MM.1S (cell line): Measurements from ENCODE around the gene GALM.

Experiments
- DNase-seq: peaks from one replicate; pipeline ENCODE4 v3.0.0-alpha.2; 2015
- H2AFZ ChIP-seq: fragments of 300-600 bp; sonication (generic); 2 replicates; pipeline ENCODE4 v1.6.0; 2016; ENCODE audit warnings: antibody characterized with exemption, low read length
- H3F3A ChIP-seq: fragments of 300-600 bp; sonication (generic); 2 replicates; pipeline ENCODE4 v1.6.1; 2016; ENCODE audit warnings: mild to moderate bottlenecking, antibody characterized with exemption, low read length, moderate library complexity, mixed read lengths; ENCODE audit not compliant: insufficient read depth
- H3K27ac ChIP-seq: fragments of 300-600 bp; sonication (generic); 2 replicates; pipeline ENCODE4 v1.5.1; 2016; ENCODE audit warnings: mild to moderate bottlenecking, low read length
- H3K27me3 ChIP-seq: fragments of 300-600 bp; sonication (generic); replicated peaks from 2 replicates; pipeline ENCODE4 v1.6.0; 2016; ENCODE audit warnings: low read length; ENCODE audit not compliant: insufficient read depth
- H3K36me3 ChIP-seq: fragments of 300-600 bp; sonication (generic); replicated peaks from 2 replicates; pipeline ENCODE4 v1.6.1; 2016; ENCODE audit warnings: mild to moderate bottlenecking, low read length, mixed read lengths; ENCODE audit not compliant: insufficient read depth
- H3K4me1 ChIP-seq: fragments of 300-600 bp; sonication (generic); 2 replicates; pipeline ENCODE4 v1.6.1; 2016; ENCODE audit warnings: low read length, mixed read lengths
- H3K4me2 ChIP-seq: fragments of 300-600 bp; sonication (generic); 2 replicates; pipeline ENCODE4 v1.6.0; 2016; ENCODE audit warnings: low read depth, low read length
- H3K4me3 ChIP-seq: fragments of 300-600 bp; sonication (generic); 2 replicates; pipeline ENCODE4 v1.5.1; 2016; ENCODE audit warnings: low read length, mixed read lengths
- H3K79me2 ChIP-seq: fragments of 300-600 bp; sonication (generic); 2 replicates; pipeline ENCODE4 v1.6.1; 2016; ENCODE audit warnings: mixed run types, low read length, mixed read lengths
- H3K9ac ChIP-seq: fragments of 300-600 bp; sonication (generic); 2 replicates; pipeline ENCODE4 v1.6.1; 2016; ENCODE audit warnings: low read length, mixed read lengths
- H3K9me2 ChIP-seq: fragments of 300-600 bp; sonication (generic); replicated peaks from 2 replicates; pipeline ENCODE4 v1.6.1; 2016; ENCODE audit warnings: mild to moderate bottlenecking, low read length, mixed read lengths; ENCODE audit not compliant: insufficient read depth
- H3K9me3 ChIP-seq: fragments of 300-600 bp; sonication (generic); replicated peaks from 2 replicates; pipeline ENCODE4 v1.6.1; 2016; ENCODE audit warnings: mild to moderate bottlenecking, low read length, mixed read lengths; ENCODE audit not compliant: insufficient read depth
- H4K20me1 ChIP-seq: fragments of 300-600 bp; sonication (generic); 2 replicates; pipeline ENCODE4 v1.6.1; 2016; ENCODE audit warnings: mild to moderate bottlenecking, low read length, moderate library complexity, mixed read lengths; ENCODE audit not compliant: insufficient read depth
- EZH2 ChIP-seq: fragments of 300-600 bp; sonication (generic); optimal IDR thresholded peaks from 2 replicates; pipeline ENCODE3; 2017; ENCODE audit warnings: low read depth, mild to moderate bottlenecking, antibody characterized with exemption, low read length, mixed read lengths
- EZH2phosphoT487 ChIP-seq: fragments of 300-600 bp; sonication (generic); IDR thresholded peaks from 2 replicates; pipeline ENCODE4 v1.6.1; 2018; ENCODE audit warnings: antibody characterized with exemption, low read length
- TF ChIP-seq, protein P1 (sequence below): fragments of 300-600 bp; sonication (generic); IDR thresholded peaks from 2 replicates; pipeline ENCODE4 v1.5.1; 2016; ENCODE audit warnings: antibody characterized with exemption, low read length, mixed read lengths

GALM gene

DNA sequence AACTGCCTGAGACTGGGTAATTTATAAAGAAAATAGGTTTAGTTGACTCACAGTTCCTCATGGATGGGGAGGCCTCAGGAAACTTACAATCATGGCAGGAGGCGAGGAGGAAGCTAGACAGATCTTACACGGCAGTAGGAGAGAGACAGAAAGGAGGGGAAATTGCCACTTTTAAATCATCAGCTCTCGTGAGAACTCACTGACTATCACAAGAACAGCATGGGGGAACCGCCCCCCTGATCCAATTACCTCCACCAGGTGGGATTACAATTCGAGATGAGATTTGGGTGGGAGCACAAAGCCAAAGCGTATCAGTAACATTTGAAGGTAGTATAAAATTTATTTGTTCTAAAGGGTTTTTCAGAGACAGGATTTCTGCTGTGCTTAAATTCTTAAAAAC lies 5.4 kb downstream of the GALM start:
- TF ChIP-seq EZH2phosphoT487 (no peak), EZH2 (no peak)
- TF ChIP-seq, protein P1, sequence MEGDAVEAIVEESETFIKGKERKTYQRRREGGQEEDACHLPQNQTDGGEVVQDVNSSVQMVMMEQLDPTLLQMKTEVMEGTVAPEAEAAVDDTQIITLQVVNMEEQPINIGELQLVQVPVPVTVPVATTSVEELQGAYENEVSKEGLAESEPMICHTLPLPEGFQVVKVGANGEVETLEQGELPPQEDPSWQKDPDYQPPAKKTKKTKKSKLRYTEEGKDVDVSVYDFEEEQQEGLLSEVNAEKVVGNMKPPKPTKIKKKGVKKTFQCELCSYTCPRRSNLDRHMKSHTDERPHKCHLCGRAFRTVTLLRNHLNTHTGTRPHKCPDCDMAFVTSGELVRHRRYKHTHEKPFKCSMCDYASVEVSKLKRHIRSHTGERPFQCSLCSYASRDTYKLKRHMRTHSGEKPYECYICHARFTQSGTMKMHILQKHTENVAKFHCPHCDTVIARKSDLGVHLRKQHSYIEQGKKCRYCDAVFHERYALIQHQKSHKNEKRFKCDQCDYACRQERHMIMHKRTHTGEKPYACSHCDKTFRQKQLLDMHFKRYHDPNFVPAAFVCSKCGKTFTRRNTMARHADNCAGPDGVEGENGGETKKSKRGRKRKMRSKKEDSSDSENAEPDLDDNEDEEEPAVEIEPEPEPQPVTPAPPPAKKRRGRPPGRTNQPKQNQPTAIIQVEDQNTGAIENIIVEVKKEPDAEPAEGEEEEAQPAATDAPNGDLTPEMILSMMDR, result no peak
- peaks cover 8% of the 10 kb centered on the region for H3K4me1 ChIP-seq
- H3K79me2 ChIP-seq, result peaks cover 85% of the 10 kb centered on the region
- H3K9ac ChIP-seq, result no peak overlapping the region
- no peaks in the 10 kb centered on the region for H3K27me3 ChIP-seq
- H3K27ac ChIP-seq, result no peak overlapping the region
- H3K4me3 ChIP-seq, result no peak overlapping the region
- H3K4me2 ChIP-seq, result no peak overlapping the region
- peaks cover 5% of the 10 kb centered on the region for H3K36me3 ChIP-seq
- no peaks in the 10 kb centered on the region for H3K9me3 ChIP-seq
- no peaks in the 10 kb centered on the region for H3K9me2 ChIP-seq
- no peaks in the 10 kb centered on the region for H4K20me1 ChIP-seq
- no peak for DNase-seq
- H2AFZ ChIP-seq, result no peak overlapping the region
- H3F3A ChIP-seq, result peaks cover 20% of the 10 kb centered on the region

DNA sequence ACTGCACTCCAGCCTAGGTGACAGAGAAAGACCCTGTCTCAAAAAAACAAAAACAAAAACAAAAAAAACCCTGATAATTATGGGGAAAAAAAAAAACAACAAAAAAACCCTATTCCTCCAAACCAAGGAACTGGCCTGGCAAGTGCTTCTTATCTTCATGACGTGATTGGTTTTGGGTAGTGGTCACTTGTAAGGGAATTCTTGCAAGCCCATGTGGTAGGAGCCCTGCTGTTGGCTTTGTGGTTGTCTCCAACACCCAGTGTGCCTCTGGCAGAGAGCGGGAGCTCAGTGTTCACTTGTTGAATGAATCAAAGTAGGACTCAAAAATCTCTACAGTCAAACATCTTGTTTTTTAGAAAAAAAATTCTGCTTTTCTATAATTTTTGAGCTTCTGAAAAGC lies 6.0 kb downstream of the GALM start:
- peaks cover 14% of the 10 kb centered on the region for H3F3A ChIP-seq
- H3K9me2 ChIP-seq, result no peaks in the 10 kb centered on the region
- DNase-seq, result no peak
- peaks cover 11% of the 10 kb centered on the region for H3K4me1 ChIP-seq
- TF ChIP-seq EZH2phosphoT487 (no peak), EZH2 (no peak)
- TF ChIP-seq, protein P1, result no peak
- H4K20me1 ChIP-seq, result no peaks in the 10 kb centered on the region
- H3K27me3 ChIP-seq, result no peaks in the 10 kb centered on the region
- H3K79me2 ChIP-seq, result peaks cover 83% of the 10 kb centered on the region
- H3K4me2 ChIP-seq, result no peak overlapping the region
- H3K9me3 ChIP-seq, result no peaks in the 10 kb centered on the region
- H3K27ac ChIP-seq, result no peak overlapping the region
- H3K36me3 ChIP-seq, result peaks cover 5% of the 10 kb centered on the region
- H3K4me3 ChIP-seq, result no peak overlapping the region
- H2AFZ ChIP-seq, result no peak overlapping the region
- no peak overlapping the region for H3K9ac ChIP-seq

DNA sequence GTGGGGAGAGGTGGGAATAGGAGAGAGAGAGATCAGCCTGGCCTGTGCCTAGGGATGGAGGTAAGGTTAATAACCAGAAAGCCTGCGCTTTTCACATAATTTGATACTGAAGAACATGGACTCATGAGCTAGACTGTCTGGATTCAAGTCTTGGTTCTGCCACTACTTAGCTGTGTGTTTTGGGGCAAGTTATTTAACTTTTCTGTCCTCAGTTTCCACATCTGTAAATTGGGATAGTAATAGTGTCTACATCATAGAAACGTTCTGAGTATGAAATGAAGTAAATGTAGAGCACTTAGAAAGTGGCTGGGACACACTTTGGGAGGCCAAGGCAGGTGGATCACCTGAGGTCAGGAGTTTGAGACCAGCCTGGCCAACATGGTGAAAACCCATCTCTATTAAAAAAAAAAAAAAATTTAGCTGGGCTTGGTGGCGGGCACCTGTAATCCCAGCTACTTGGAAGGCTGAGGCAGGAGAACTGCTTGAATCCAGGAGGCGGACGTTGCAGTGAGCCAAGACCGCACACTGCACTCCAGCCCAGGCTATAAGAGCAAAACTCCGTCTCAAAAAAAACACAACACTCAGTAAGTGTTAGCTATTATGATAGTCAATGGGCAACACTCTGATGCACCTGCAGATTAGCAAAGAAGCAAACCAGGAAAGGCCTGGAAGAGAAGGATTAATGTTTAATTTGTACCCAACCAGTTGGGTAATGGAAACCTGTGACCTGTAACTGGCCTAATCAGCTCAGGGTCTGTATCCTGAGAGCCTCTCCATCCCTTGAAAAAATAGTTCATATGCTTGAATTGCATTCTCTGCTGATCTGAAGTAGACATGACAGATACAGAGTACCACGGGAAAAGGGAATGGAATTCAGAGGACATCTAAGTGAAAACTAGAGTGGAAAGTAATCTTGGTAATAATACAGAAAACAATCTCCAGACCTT lies 6.8 kb downstream of the GALM start:
- H3K27me3 ChIP-seq, result no peaks in the 10 kb centered on the region
- no peaks in the 10 kb centered on the region for H4K20me1 ChIP-seq
- H2AFZ ChIP-seq, result no peak overlapping the region
- H3K9ac ChIP-seq, result no peak overlapping the region
- H3K36me3 ChIP-seq, result peaks cover 5% of the 10 kb centered on the region
- no peak overlapping the region for H3K4me3 ChIP-seq
- TF ChIP-seq EZH2 (no peak), EZH2phosphoT487 (no peak)
- TF ChIP-seq, protein P1, result no peak
- H3K4me2 ChIP-seq, result no peak overlapping the region
- H3K27ac ChIP-seq, result no peak overlapping the region
- peaks cover 85% of the 10 kb centered on the region for H3K79me2 ChIP-seq
- no peaks in the 10 kb centered on the region for H3K9me2 ChIP-seq
- no peaks in the 10 kb centered on the region for H3K9me3 ChIP-seq
- no peak for DNase-seq
- H3K4me1 ChIP-seq, result peaks cover 18% of the 10 kb centered on the region
- peaks cover 6% of the 10 kb centered on the region for H3F3A ChIP-seq
